ENCODE data around the gene SPEF2. TPM values are rescaled to one million over a fixed set of nuclear protein-coding genes. Genes with fewer than 3 reads are reported as not detected.

The SPEF2 gene
- total and polyA plus RNA-seq, 10 of the 15 experiments (the other 5 are each of a cell fraction or from before 2014, with no cell fraction given) = 0.03 to 2.0 (median 0.07) TPM; not detected in 3

- no peak overlapping the region for H3K4me2 ChIP-seq (ENCODE audit: control insufficient read depth, insufficient read depth)
- POLR2A ChIA-PET = no interaction called here
- H3K9ac ChIP-seq (ENCODE audit: control insufficient read depth, insufficient read depth, low read length) = no peak overlapping the region
- H3K4me3 ChIP-seq = no peak overlapping the region
- SMC1A ChIA-PET (ENCODE audit: uncharacterized antibody, unreplicated experiment) = interaction anchor here (0.7 to 10.1 kb wide), 18 partner anchors 10 to 157 kb away, joined by 3 to 276 read pairs (median 6); no protein-coding TSS in a partner anchor
- BruUV-seq (replicated peaks) = no TSS peak
- H3K27ac ChIP-seq (ENCODE audit: control insufficient read depth, insufficient read depth) = no peak overlapping the region
- intact Hi-C loops (cut with micrococcal nuclease; ENCODE audit: unreplicated experiment) (loop anchor here (5.0 kb wide), 2 partner anchors 74 to 691 kb away; no protein-coding TSS in a partner anchor), in situ Hi-C loops (cut with MboI) (loop anchor here (5.0 kb wide), 1 partner anchor 144 kb away; no protein-coding TSS in a partner anchor)
- ATAC-seq (no peak), DNase-seq (ENCODE audit: low read depth, low spot score) (no peak), FAIRE-seq (no peak)
- H3K9me3 ChIP-seq (replicated peaks; ENCODE audit: control insufficient read depth, insufficient read depth, low read length) = no peaks in the 10 kb centered on the region
- H3K4me1 ChIP-seq (ENCODE audit: control insufficient read depth, insufficient read depth, low read length) = no peaks in the 10 kb centered on the region
- 95% methylated on average over 3 of the region's 3 CpGs for WGBS (ENCODE audit: insufficient coverage, insufficient replicate concordance, low lambda C conversion rate, missing lambda C conversion rate)
- no peaks in the 10 kb centered on the region for H4K20me1 ChIP-seq (ENCODE audit: control insufficient read depth, insufficient read depth)
- H3K36me3 ChIP-seq (ENCODE audit: control insufficient read depth in 2 of 2, insufficient read depth in 2 of 2, low read length in 1 of 2) = no peaks in the 10 kb centered on the region
- CTCF ChIA-PET = interaction anchor here (0.6 to 10.6 kb wide), 21 partner anchors 11 to 688 kb away, joined by 3 to 359 read pairs (median 5); no protein-coding TSS in a partner anchor
- no peak overlapping the region for H2AFZ ChIP-seq (ENCODE audit: control insufficient read depth, low read depth, low read length)
- no peaks in the 10 kb centered on the region for H3K27me3 ChIP-seq (replicated peaks in 1 of 2; ENCODE audit: control insufficient read depth in 2 of 2, insufficient read depth in 2 of 2, low read length in 1 of 2)
- no peaks in the 10 kb centered on the region for H3K79me2 ChIP-seq (ENCODE audit: control insufficient read depth, insufficient read depth, low read length)
- RAD21 ChIA-PET (ENCODE audit: unreplicated experiment) = interaction anchor here (0.6 to 7.4 kb wide), 6 partner anchors 125 to 722 kb away, joined by 3 to 128 read pairs (median 4); no protein-coding TSS in a partner anchor
- no peak for TF ChIP-seq MEF2A (IDR thresholded peaks at IDR 0.05; ENCODE audit: insufficient read depth, low read depth, low read length)
- TF ChIP-seq, protein P1, sequence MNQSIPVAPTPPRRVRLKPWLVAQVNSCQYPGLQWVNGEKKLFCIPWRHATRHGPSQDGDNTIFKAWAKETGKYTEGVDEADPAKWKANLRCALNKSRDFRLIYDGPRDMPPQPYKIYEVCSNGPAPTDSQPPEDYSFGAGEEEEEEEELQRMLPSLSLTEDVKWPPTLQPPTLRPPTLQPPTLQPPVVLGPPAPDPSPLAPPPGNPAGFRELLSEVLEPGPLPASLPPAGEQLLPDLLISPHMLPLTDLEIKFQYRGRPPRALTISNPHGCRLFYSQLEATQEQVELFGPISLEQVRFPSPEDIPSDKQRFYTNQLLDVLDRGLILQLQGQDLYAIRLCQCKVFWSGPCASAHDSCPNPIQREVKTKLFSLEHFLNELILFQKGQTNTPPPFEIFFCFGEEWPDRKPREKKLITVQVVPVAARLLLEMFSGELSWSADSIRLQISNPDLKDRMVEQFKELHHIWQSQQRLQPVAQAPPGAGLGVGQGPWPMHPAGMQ (IDR thresholded peaks at IDR 0.05; ENCODE audit: borderline replicate concordance) = no peak
- TF ChIP-seq STAT3 (IDR thresholded peaks at IDR 0.05; ENCODE audit: low read depth, low read length) = no peak
- no peak for TF ChIP-seq PRDM15 (CRISPR knock-in tag; IDR thresholded peaks at IDR 0.05)
- no peak for TF ChIP-seq EGR1 (IDR thresholded peaks at IDR 0.05; ENCODE audit: borderline replicate concordance in 1 of 2, low read depth in 2 of 2, low read length in 2 of 2)
- TF ChIP-seq CEBPZ (IDR thresholded peaks at IDR 0.05; ENCODE audit: low read depth, low read length) = no peak
- TF ChIP-seq, protein P2, sequence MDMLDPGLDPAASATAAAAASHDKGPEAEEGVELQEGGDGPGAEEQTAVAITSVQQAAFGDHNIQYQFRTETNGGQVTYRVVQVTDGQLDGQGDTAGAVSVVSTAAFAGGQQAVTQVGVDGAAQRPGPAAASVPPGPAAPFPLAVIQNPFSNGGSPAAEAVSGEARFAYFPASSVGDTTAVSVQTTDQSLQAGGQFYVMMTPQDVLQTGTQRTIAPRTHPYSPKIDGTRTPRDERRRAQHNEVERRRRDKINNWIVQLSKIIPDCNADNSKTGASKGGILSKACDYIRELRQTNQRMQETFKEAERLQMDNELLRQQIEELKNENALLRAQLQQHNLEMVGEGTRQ (IDR thresholded peaks at IDR 0.05; ENCODE audit: borderline replicate concordance, low read depth, low read length) = no peak
- TF ChIP-seq, protein P3, sequence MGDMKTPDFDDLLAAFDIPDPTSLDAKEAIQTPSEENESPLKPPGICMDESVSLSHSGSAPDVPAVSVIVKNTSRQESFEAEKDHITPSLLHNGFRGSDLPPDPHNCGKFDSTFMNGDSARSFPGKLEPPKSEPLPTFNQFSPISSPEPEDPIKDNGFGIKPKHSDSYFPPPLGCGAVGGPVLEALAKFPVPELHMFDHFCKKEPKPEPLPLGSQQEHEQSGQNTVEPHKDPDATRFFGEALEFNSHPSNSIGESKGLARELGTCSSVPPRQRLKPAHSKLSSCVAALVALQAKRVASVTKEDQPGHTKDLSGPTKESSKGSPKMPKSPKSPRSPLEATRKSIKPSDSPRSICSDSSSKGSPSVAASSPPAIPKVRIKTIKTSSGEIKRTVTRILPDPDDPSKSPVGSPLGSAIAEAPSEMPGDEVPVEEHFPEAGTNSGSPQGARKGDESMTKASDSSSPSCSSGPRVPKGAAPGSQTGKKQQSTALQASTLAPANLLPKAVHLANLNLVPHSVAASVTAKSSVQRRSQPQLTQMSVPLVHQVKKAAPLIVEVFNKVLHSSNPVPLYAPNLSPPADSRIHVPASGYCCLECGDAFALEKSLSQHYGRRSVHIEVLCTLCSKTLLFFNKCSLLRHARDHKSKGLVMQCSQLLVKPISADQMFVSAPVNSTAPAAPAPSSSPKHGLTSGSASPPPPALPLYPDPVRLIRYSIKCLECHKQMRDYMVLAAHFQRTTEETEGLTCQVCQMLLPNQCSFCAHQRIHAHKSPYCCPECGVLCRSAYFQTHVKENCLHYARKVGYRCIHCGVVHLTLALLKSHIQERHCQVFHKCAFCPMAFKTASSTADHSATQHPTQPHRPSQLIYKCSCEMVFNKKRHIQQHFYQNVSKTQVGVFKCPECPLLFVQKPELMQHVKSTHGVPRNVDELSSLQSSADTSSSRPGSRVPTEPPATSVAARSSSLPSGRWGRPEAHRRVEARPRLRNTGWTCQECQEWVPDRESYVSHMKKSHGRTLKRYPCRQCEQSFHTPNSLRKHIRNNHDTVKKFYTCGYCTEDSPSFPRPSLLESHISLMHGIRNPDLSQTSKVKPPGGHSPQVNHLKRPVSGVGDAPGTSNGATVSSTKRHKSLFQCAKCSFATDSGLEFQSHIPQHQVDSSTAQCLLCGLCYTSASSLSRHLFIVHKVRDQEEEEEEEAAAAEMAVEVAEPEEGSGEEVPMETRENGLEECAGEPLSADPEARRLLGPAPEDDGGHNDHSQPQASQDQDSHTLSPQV (IDR thresholded peaks at IDR 0.05) = no peak
These were observed 160.7 kb downstream of the SPEF2 start for GRCh38 chr5:35778259-35778769.
